ENCODE results near the gene MXD3. TPM values are rescaled to one million over a fixed set of nuclear protein-coding genes. Genes with fewer than 3 reads are reported as not detected.

The MXD3 gene
- total and polyA plus RNA-seq, 2 donors (not counting 3 experiments of a cell fraction or from before 2014, with no cell fraction given): 38.4 to 44.2 TPM

DNA sequence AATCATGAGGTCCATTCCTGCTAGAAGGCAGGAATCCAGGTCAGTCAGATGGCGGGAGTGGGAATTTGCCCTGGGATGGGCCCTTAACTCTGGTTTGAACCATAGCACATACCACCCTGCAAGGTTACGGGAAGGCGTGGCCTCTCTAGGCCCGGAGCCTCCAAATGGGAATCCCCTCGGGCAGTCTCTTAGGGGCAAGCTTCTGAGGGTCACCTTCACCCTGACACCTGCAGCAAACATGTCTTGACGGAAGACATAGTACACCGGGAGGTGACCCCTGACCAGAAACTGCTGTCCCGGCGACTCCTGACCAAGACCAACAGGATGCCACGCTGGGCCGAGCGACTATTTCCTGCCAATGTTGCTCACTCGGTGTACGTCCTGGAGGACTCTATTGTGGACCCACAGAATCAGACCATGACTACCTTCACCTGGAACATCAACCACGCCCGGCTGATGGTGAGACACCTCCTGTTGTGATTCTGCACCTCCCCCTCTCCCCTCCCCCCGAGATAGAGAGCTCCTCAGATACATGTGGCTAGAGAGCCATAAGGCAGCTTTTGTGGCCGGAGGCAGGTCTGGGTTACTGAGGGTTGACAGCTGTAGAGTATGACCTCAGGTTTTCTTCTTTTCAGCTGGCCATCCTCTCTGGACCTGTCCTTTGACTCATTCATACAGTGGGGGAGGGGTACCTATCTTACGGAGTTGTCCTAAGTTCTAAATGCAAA is 7.1 kb downstream of the MXD3 start:
- H3K4me2 ChIP-seq (ENCODE audit: insufficient read depth, low read length): peak overlapping the region; percentile 76
- H3K9ac ChIP-seq (replicated peaks; ENCODE audit: extremely low read depth, insufficient read depth, low read length): peak overlapping the region; percentile 85
- H3K4me3 ChIP-seq (replicated peaks in 1 of 3; ENCODE audit: insufficient read depth in 1 of 3, low read depth in 1 of 3, low read length in 3 of 3): peak overlapping the region; percentile 58 to 87 (median 80)
- peak; percentile 35 for DNase-seq (ENCODE audit: low read depth, low spot score)
- dilution Hi-C loops (cut with MboI; ENCODE audit: extremely low pct_ligation_motif_present, low sequenced_read_pairs): no loop called here
- ChIA-PET POLR2A (no interaction called here), CTCF (no interaction called here)
- no peak overlapping the region for H2AFZ ChIP-seq (ENCODE audit: low read depth, low read length)
- BruUV-seq (replicated peaks): no TSS peak
- H3K36me3 ChIP-seq (ENCODE audit: control insufficient read depth in 2 of 2, extremely low read depth in 1 of 2, insufficient read depth in 2 of 2, low read length in 2 of 2): peaks cover 0 to 22% of the 10 kb centered on the region in 2 experiments
- no peaks in the 10 kb centered on the region for H4K20me1 ChIP-seq (replicated peaks; ENCODE audit: control insufficient read depth, extremely low read depth, insufficient read depth, low read length)
- peak overlapping the region; percentile 65 for H3K27ac ChIP-seq (ENCODE audit: insufficient read depth, low read depth, low read length)
- peak; percentile 80 for FAIRE-seq
- H3K4me1 ChIP-seq (ENCODE audit: control insufficient read depth, extremely low read depth, insufficient read depth, low read length): peaks cover 35% of the 10 kb centered on the region
- no peaks in the 10 kb centered on the region for H3K9me1 ChIP-seq (replicated peaks; ENCODE audit: control insufficient read depth, extremely low read depth, insufficient read depth, low read length)
- peaks cover 36% of the 10 kb centered on the region for H3K79me2 ChIP-seq (ENCODE audit: control insufficient read depth, insufficient read depth, low read length)
- H3K9me3 ChIP-seq (replicated peaks; ENCODE audit: control insufficient read depth, insufficient read depth, low read length): no peaks in the 10 kb centered on the region
- intact Hi-C loops (cut with micrococcal nuclease): loop anchor here (5.0 kb wide), 1 partner anchor 172 kb away; the partner anchor contains the start of gene NSD1
- TF ChIP-seq JUN (IDR thresholded peaks at IDR 0.05; ENCODE audit: borderline replicate concordance, insufficient read depth, insufficient read length, low read depth) (no peak), MYC (IDR thresholded peaks at IDR 0.05; ENCODE audit: low read depth, low read length) (no peak), POLR2A (IDR thresholded peaks at IDR 0.05; ENCODE audit: low read depth, low read length) (no peak), FOS (IDR thresholded peaks at IDR 0.05; ENCODE audit: borderline replicate concordance, insufficient read depth, low read length) (no peak), MAX (IDR thresholded peaks at IDR 0.05; ENCODE audit: insufficient read depth, insufficient read length) (no peak), GATA2 (IDR thresholded peaks at IDR 0.05; ENCODE audit: insufficient read depth, insufficient read length, low read depth, low read length) (no peak), EZH2 (IDR thresholded peaks at IDR 0.05; ENCODE audit: borderline replicate concordance, low read depth, low read length, severe bottlenecking) (no peak), POLR2AphosphoS5 (IDR thresholded peaks at IDR 0.05; ENCODE audit: insufficient read depth, low read depth, low read length) (no peak)
- TF ChIP-seq, protein P1, sequence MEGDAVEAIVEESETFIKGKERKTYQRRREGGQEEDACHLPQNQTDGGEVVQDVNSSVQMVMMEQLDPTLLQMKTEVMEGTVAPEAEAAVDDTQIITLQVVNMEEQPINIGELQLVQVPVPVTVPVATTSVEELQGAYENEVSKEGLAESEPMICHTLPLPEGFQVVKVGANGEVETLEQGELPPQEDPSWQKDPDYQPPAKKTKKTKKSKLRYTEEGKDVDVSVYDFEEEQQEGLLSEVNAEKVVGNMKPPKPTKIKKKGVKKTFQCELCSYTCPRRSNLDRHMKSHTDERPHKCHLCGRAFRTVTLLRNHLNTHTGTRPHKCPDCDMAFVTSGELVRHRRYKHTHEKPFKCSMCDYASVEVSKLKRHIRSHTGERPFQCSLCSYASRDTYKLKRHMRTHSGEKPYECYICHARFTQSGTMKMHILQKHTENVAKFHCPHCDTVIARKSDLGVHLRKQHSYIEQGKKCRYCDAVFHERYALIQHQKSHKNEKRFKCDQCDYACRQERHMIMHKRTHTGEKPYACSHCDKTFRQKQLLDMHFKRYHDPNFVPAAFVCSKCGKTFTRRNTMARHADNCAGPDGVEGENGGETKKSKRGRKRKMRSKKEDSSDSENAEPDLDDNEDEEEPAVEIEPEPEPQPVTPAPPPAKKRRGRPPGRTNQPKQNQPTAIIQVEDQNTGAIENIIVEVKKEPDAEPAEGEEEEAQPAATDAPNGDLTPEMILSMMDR (IDR thresholded peaks at IDR 0.05; ENCODE audit: extremely low read depth in 1 of 2, insufficient read depth in 1 of 2, low read depth in 1 of 2, low read length in 2 of 2): no peak
- H3K27me3 ChIP-seq (ENCODE audit: control insufficient read depth in 2 of 2, insufficient read depth in 2 of 2, low read length in 2 of 2): no peaks in the 10 kb centered on the region

All from endothelial cell of umbilical vein (primary cell).